K562 (cell line): ENCODE data around the gene DYSF. TPM values are rescaled to one million over a fixed set of nuclear protein-coding genes. Genes with fewer than 3 reads are reported as not detected.
A peak's percentile ranks its signal among the peaks of the same experiment; 100 is the strongest.

Experiments used
- ATAC-seq: fragments of 200-7000 bp; cut with Tn5 transposase; 3 replicates; pipeline ENCODE4 v1.9.1; 2020; ENCODE audit warnings: moderate library complexity
- BruUV-seq: library from RNA; stranded (reverse); fragments of 400-500 nt; replicated peaks from 2 replicates; lab custom pipeline; 2021; lab: Mats Ljungman, UMichigan
- CTCF ChIA-PET: fragments of 300-600 bp; formaldehyde crosslinking; extraction: SDS; loops from one replicate; lab custom pipeline; 2021; ENCODE audit warnings: low intra/inter-chr PET ratio; lab: Yijun Ruan, JAX
- POLR2A ChIA-PET: fragments of 300-600, 350-650 bp; sonication (Branson Sonifier 250); formaldehyde crosslinking; extraction: SDS; loops from one replicate; lab custom pipeline; 2021; ENCODE audit warnings: antibody characterized with exemption, inconsistent platforms; lab: Yijun Ruan, JAX
- DNase-seq, 4 experiments: peaks; one replicate each; pipeline versions ENCODE4 v3.0.0 to v3.0.0-alpha.2; 2011 to 2018; ENCODE audit warnings: low spot score in 3 of 4, mixed read lengths in 3 of 4; ENCODE audit errors: extremely low read depth in 1 of 4
- FAIRE-seq: peaks from 2 replicates; lab custom pipeline; 2011; peaks lifted over from hg19 to GRCh38; lab: Jason Lieb, UNC
- H2AFZ ChIP-seq: 2 replicates; pipeline ENCODE4 v1.6.0; 2011; ENCODE audit warnings: low read depth, low read length, control low read depth, inconsistent platforms
- H3K27ac ChIP-seq: fragments of 200-600 bp; 3 replicates; pipeline ENCODE4 v1.8.0; 2011; ENCODE audit warnings: low read depth, mild to moderate bottlenecking, control low read depth, inconsistent platforms, low read length, moderate library complexity, mixed read lengths; ENCODE audit errors: extremely low read depth
- H3K27me3 ChIP-seq, 2 experiments: fragments of 300-600 bp in 1 of 2; 2 replicates in 1 of 2; 3 replicates in 1 of 2; pipeline versions ENCODE4 v1.6.0 to v1.8.0; 2011; ENCODE audit warnings: inconsistent platforms in 2 of 2, low read length in 2 of 2, mild to moderate bottlenecking in 1 of 2, mixed read lengths in 1 of 2, moderate library complexity in 1 of 2; ENCODE audit not compliant: control insufficient read depth in 2 of 2, insufficient read depth in 2 of 2
- H3K36me3 ChIP-seq: fragments of 300-600 bp; 3 replicates; pipeline ENCODE4 v1.8.0; 2011; ENCODE audit warnings: mild to moderate bottlenecking, low read length, inconsistent platforms; ENCODE audit not compliant: control insufficient read depth, insufficient read depth
- H3K4me1 ChIP-seq, 2 experiments: fragments of 200-600 bp in 1 of 2; replicated peaks in 1 of 2; 2 replicates in 1 of 2; 3 replicates in 1 of 2; pipeline versions ENCODE4 v1.5.1 to v1.8.0; 2011; ENCODE audit warnings: inconsistent platforms in 2 of 2, low read length in 2 of 2, mild to moderate bottlenecking in 1 of 2, mixed read lengths in 1 of 2, moderate library complexity in 1 of 2; ENCODE audit not compliant: control insufficient read depth in 2 of 2, insufficient read depth in 2 of 2
- H3K4me2 ChIP-seq: 2 replicates; pipeline ENCODE4 v1.6.1; 2011; ENCODE audit warnings: low read length, control low read depth, inconsistent platforms, mixed read lengths; ENCODE audit not compliant: insufficient read depth
- H3K4me3 ChIP-seq: fragments of 200-600 bp; sonication (generic), shearing (Covaris generic); 2 replicates; pipeline ENCODE4 v1.5.1; 2016; ENCODE audit warnings: control low read depth, inconsistent platforms
- H3K79me2 ChIP-seq: fragments of 200-600 bp; 3 replicates; pipeline ENCODE4 v1.8.0; 2011; ENCODE audit warnings: low read length, inconsistent platforms; ENCODE audit not compliant: control insufficient read depth, insufficient read depth
- H3K9ac ChIP-seq, 2 experiments: 2 replicates each; pipeline versions ENCODE4 v1.6.0 to v1.6.1; 2011; ENCODE audit warnings: low read depth in 2 of 2, low read length in 2 of 2, control low read depth in 1 of 2, inconsistent platforms in 1 of 2, mild to moderate bottlenecking in 1 of 2, mixed read lengths in 1 of 2; ENCODE audit not compliant: insufficient read depth in 1 of 2
- H3K9me1 ChIP-seq: one replicate; pipeline ENCODE4 v1.6.0; 2011; ENCODE audit warnings: inconsistent platforms, mild to moderate bottlenecking, low read length, moderate library complexity; ENCODE audit not compliant: control insufficient read depth, insufficient read depth
- H3K9me3 ChIP-seq: replicated peaks from 2 replicates; pipeline ENCODE4 v1.5.1; 2011; ENCODE audit warnings: low read depth, low read length, inconsistent platforms; ENCODE audit not compliant: control insufficient read depth, insufficient read depth
- H4K20me1 ChIP-seq: replicated peaks from 2 replicates; pipeline ENCODE4 v1.6.1; 2011; ENCODE audit warnings: low read length, inconsistent platforms, mixed read lengths; ENCODE audit not compliant: control insufficient read depth, insufficient read depth
- WGBS: fragments of 100-300 bp; shearing (Covaris generic); methylation state at CpG from one replicate; pipeline ENCODE4 v1.1.6; 2016; ENCODE audit warnings: low coverage, mixed read lengths; ENCODE audit not compliant: insufficient coverage; ENCODE audit errors: missing lambda C conversion rate; 5-methylcytosine and 5-hydroxymethylcytosine counted together
- in situ Hi-C: fragments of 300-500 bp; cut with MboI; formaldehyde crosslinking; loops from 4 replicates; pipeline ENCODE4 v1.15.0; 2018; ENCODE audit warnings: inconsistent platforms, mixed read lengths
- intact Hi-C: fragments of 100-400 bp; cut with micrococcal nuclease; formaldehyde crosslinking; loops from 2 replicates; pipeline ENCODE4 v1.14.2; 2022
- polyA plus RNA-seq, 8 experiments: library from polyadenylated mRNA; depleted of rRNA in 4 of 8; stranded (reverse) in 5 of 8; unstranded in 3 of 8; fragments of >200 nt; fragmentation: Nextera tagmentation in 2 of 8; fragmentation: Illumina TruSeq in 1 of 8; extraction: Ambion mirVana in 2 of 8; extraction: Trizol in 1 of 8; gene quantifications; 2 replicates each; pipeline versions ENCODE4 v1.2.1 to v1.2.3, GENCODE V29; 2011 to 2014; ENCODE audit warnings: inconsistent platforms in 1 of 8, missing spikeins in 1 of 8
- total RNA-seq, 7 experiments: library from RNA; depleted of rRNA in 6 of 7; stranded (reverse); fragments of >200 nt in 6 of 7; fragmentation: Illumina TruSeq in 2 of 7; extraction: Trizol in 2 of 7; gene quantifications; 2 replicates each; pipeline versions ENCODE4 v1.2.1 to v1.2.3, GENCODE V29; 2011 to 2021; ENCODE audit warnings: low replicate concordance in 1 of 7
- TF ChIP-seq, protein P1 (sequence below): fragments of 450-650 bp; IDR thresholded peaks from 2 replicates; pipeline ENCODE4 v1.6.1; 2018; ENCODE audit not compliant: partially characterized antibody

Gene DYSF
- total and polyA plus RNA-seq, 9 of the 15 experiments (the other 6 are each of a cell fraction or from before 2014, with no cell fraction given): 0.01 to 0.80 (median 0.29) TPM

DNA sequence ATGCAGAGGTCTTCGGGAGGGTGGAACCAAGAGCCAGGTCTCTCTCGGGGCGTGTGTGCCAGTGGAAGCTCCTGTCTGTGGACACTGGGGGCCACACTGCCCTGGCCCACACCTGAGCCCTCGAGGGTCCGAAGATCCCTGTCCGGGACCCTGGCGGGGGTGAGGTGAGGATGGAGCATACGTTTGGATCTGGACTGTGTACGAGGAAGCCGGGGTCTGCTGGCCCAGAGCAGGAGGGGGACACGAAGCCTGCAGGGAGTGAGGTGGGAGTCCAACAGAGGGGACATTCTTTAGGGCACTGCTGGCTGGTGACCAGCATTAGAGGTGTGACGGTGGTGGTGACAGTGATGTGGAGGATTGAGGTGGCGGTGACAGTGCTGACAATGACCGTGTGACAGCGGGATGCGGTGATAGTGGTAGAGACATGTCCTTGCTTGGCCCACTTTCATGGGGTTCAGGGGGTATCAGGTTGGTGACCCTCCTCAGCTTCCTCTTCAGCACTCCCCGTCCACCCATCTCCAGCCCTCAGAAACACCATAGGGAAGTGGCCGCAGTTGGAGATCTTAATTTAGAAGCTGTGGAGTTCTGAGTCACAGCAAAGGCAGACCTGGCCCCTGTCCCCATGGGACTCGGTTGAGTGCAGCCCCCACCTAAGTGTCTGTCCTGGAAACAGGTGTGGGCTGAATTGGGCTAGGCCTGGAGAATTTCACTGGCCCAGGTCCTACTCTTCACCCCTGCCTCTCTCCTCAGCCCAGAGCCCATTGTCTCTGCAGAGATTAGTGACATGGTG lies 252.0 kb downstream of the DYSF start:
- no TSS peak for BruUV-seq
- Histone ChIP-seq H3K4me1 (no peaks in the 10 kb centered on the region), H4K20me1 (peaks cover 6% of the 10 kb centered on the region; the same call in 1 of the 2 replicates), H2AFZ (no peak overlapping the region), H3K36me3 (no peaks in the 10 kb centered on the region), H3K9ac (peak overlapping the region in 1 of 2 experiments; percentile 41; a peak in 1 of 4 replicates), H3K27ac (no peak overlapping the region), H3K27me3 (peaks cover 0 to 57% of the 10 kb centered on the region in 2 experiments; a peak in 4 of 5 replicates), H3K79me2 (no peaks in the 10 kb centered on the region), H3K4me3 (no peak overlapping the region), H3K9me3 (no peaks in the 10 kb centered on the region), H3K9me1 (no peaks in the 10 kb centered on the region), H3K4me2 (no peak overlapping the region)
- ChIA-PET CTCF (no interaction called here), POLR2A (no interaction called here)
- FAIRE-seq: no peak
- 2% methylated on average over 19 of the region's 19 CpGs for WGBS
- TF ChIP-seq, protein P1, sequence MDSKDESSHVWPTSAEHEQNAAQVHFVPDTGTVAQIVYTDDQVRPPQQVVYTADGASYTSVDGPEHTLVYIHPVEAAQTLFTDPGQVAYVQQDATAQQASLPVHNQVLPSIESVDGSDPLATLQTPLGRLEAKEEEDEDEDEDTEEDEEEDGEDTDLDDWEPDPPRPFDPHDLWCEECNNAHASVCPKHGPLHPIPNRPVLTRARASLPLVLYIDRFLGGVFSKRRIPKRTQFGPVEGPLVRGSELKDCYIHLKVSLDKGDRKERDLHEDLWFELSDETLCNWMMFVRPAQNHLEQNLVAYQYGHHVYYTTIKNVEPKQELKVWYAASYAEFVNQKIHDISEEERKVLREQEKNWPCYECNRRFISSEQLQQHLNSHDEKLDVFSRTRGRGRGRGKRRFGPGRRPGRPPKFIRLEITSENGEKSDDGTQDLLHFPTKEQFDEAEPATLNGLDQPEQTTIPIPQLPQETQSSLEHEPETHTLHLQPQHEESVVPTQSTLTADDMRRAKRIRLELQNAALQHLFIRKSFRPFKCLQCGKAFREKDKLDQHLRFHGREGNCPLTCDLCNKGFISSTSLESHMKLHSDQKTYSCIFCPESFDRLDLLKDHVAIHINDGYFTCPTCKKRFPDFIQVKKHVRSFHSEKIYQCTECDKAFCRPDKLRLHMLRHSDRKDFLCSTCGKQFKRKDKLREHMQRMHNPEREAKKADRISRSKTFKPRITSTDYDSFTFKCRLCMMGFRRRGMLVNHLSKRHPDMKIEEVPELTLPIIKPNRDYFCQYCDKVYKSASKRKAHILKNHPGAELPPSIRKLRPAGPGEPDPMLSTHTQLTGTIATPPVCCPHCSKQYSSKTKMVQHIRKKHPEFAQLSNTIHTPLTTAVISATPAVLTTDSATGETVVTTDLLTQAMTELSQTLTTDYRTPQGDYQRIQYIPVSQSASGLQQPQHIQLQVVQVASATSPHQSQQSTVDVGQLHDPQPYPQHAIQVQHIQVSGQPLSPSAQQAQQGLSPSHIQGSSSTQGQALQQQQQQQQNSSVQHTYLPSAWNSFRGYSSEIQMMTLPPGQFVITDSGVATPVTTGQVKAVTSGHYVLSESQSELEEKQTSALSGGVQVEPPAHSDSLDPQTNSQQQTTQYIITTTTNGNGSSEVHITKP: no peak
- in situ Hi-C loops: loop anchor here (5.0 kb wide), 1 partner anchor 72 kb away; no protein-coding TSS in a partner anchor
- ATAC-seq: no peak
- intact Hi-C loops: no loop called here
- DNase-seq: no peak
